Activated CD8-positive, alpha-beta T cell treated with anti-CD3 and anti-CD28 coated beads, Interleukin-2, amount 10 ng/mL, durations not matched to agents 7 days and 5 days (primary cell): ENCODE measurements around the gene TAC4. TPM values are rescaled to one million over a fixed set of nuclear protein-coding genes. Genes with fewer than 3 reads are reported as not detected.

ENCODE experiments used
- ATAC-seq: fragments of 150-1000 bp; cut with Tn5 transposase; one replicate; pipeline ENCODE4 v1.10.0; 2021; ENCODE audit warnings: moderate library complexity
- CTCF ChIA-PET: fragments of 350-600 bp; sonication (Branson Sonifier 250); formaldehyde crosslinking; loops from one replicate; lab custom pipeline; 2021; ENCODE audit warnings: antibody characterized with exemption; lab: Charles Lee
- POLR2A ChIA-PET: fragments of 350-600 bp; sonication (Branson Sonifier 250); formaldehyde crosslinking; loops from one replicate; lab custom pipeline; 2021; ENCODE audit warnings: antibody characterized with exemption; lab: Charles Lee
- DNase-seq: peaks from one replicate; pipeline ENCODE4 v3.0.0-alpha.2; 2020
- H3K27ac Mint-ChIP-seq: one replicate; pipeline ENCODE4 v1.8.0; 2021; ENCODE audit warnings: mild to moderate bottlenecking, mixed read lengths
- H3K27me3 Mint-ChIP-seq: one replicate; pipeline ENCODE4 v1.8.0; 2021; ENCODE audit warnings: low read depth, mixed read lengths
- H3K36me3 Mint-ChIP-seq: one replicate; pipeline ENCODE4 v1.8.0; 2021; ENCODE audit warnings: low read depth, mixed read lengths
- H3K4me1 Mint-ChIP-seq: one replicate; pipeline ENCODE4 v1.8.0; 2021; ENCODE audit warnings: low read depth, mixed read lengths
- H3K4me3 Mint-ChIP-seq: one replicate; pipeline ENCODE4 v1.8.0; 2021; ENCODE audit warnings: mild to moderate bottlenecking, mixed read lengths
- H3K9me3 Mint-ChIP-seq: one replicate; pipeline ENCODE4 v1.8.0; 2022; ENCODE audit warnings: mixed read lengths; ENCODE audit not compliant: insufficient read depth
- total RNA-seq, 2 experiments: library from RNA; stranded (reverse); gene quantifications; one replicate each; pipeline ENCODE4 v1.2.3, GENCODE V29; 2021

The TAC4 gene
- not detected for total RNA-seq

GRCh38 chr17:49848019-49848473 is at the start of gene TAC4:
TSS of gene TAC4 (minus strand) at chr17:49848069. CDS start at chr17:49848017, 52 bp downstream.
- Mint-ChIP-seq H3K27ac (no peak within 1 kb of the TSS), H3K4me3 (no peak within 1 kb of the TSS), H3K4me1 (peaks cover 36% of the 10 kb centered on the region), H3K27me3 (peaks cover 6% of the 10 kb centered on the region), H3K9me3 (no peaks in the 10 kb centered on the region), H3K36me3 (no peaks in the 10 kb centered on the region)
- CTCF ChIA-PET: interaction anchor here (0.5 to 2.7 kb wide), 5 partner anchors 150 to 1337 kb away, joined by 3 to 6 read pairs (median 4); no protein-coding TSS in a partner anchor
- ATAC-seq (no peak), DNase-seq (no peak)
- POLR2A ChIA-PET: no interaction called here

GRCh38 chr17:49896860-49897259 is 49.0 kb upstream of the TAC4 start:
- Mint-ChIP-seq H3K27ac (no peak overlapping the region), H3K4me3 (no peak overlapping the region), H3K4me1 (no peaks in the 10 kb centered on the region), H3K9me3 (no peaks in the 10 kb centered on the region), H3K27me3 (peaks cover 57% of the 10 kb centered on the region), H3K36me3 (no peaks in the 10 kb centered on the region)
- ATAC-seq: no peak
- ChIA-PET POLR2A (no interaction called here), CTCF (interaction anchor here (1.9 kb wide), 1 partner anchor 100 kb away, joined by 5 read pairs; no protein-coding TSS in a partner anchor)
- no peak for DNase-seq

- DNase-seq (no peak), ATAC-seq (no peak)
- Mint-ChIP-seq H3K27me3 (peaks cover 57% of the 10 kb centered on the region), H3K36me3 (no peaks in the 10 kb centered on the region), H3K27ac (no peak overlapping the region), H3K4me1 (no peaks in the 10 kb centered on the region), H3K9me3 (no peaks in the 10 kb centered on the region), H3K4me3 (no peak overlapping the region)
- ChIA-PET CTCF (interaction anchor here (1.9 kb wide), 1 partner anchor 100 kb away, joined by 5 read pairs; no protein-coding TSS in a partner anchor), POLR2A (no interaction called here)
Measured at GRCh38 chr17:49896222-49896621, 48.4 kb upstream of the TAC4 start.

DNA sequence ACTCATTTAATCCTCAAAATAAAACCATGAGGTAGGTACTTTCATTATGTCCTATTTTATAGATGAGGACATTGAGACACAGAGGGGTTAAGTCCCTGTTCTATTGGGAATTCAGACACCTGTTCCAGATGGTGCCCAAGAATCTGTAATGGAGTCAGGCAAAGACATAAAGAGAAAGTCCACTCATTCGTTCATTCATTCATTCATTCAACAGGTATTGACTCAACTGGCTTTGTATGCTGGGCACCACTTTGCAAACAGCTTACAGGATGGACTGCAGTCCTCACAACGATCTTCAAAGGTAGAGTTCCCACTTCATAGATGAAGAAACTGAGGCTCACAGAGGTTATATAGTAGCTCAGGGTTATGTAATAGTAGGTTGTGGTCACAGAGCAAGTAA is 47.9 kb upstream of the TAC4 start:
- Mint-ChIP-seq H3K4me1 (no peaks in the 10 kb centered on the region), H3K9me3 (no peaks in the 10 kb centered on the region), H3K27ac (no peak overlapping the region), H3K4me3 (no peak overlapping the region), H3K36me3 (no peaks in the 10 kb centered on the region), H3K27me3 (peaks cover 57% of the 10 kb centered on the region)
- ChIA-PET POLR2A (no interaction called here), CTCF (interaction anchor here (1.4 to 1.9 kb wide), 2 partner anchors 101 to 103 kb away, joined by 3 to 5 read pairs; no protein-coding TSS in a partner anchor)
- no peak for ATAC-seq
- DNase-seq: no peak

DNA sequence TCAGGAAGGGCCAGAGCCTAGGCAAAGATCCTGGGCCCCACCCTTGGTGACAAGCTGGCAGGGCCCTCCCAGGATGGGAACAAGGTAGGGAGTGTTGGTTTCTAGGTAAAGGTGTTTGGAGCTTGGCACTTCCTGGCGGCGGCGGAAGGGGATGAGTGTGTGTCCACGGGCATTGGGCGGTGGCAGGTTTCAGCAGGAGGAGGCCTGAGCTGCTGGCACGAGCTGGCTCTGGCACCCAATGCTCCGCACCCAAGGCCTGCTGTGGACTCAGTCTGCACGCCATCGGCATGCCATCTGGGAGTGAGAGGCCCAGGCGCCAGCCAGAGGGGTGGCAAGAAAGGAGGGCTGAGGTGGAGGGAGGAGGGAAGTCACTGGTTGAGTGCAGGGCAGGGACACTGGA is 46.9 kb upstream of the TAC4 start:
- DNase-seq (no peak), ATAC-seq (no peak)
- ChIA-PET CTCF (interaction anchor here (1.4 to 1.5 kb wide), 2 partner anchors 102 to 104 kb away, joined by 3 to 4 read pairs; no protein-coding TSS in a partner anchor), POLR2A (no interaction called here)
- Mint-ChIP-seq H3K4me3 (no peak overlapping the region), H3K27ac (no peak overlapping the region), H3K36me3 (no peaks in the 10 kb centered on the region), H3K9me3 (no peaks in the 10 kb centered on the region), H3K4me1 (no peaks in the 10 kb centered on the region), H3K27me3 (peaks cover 54% of the 10 kb centered on the region)

DNA sequence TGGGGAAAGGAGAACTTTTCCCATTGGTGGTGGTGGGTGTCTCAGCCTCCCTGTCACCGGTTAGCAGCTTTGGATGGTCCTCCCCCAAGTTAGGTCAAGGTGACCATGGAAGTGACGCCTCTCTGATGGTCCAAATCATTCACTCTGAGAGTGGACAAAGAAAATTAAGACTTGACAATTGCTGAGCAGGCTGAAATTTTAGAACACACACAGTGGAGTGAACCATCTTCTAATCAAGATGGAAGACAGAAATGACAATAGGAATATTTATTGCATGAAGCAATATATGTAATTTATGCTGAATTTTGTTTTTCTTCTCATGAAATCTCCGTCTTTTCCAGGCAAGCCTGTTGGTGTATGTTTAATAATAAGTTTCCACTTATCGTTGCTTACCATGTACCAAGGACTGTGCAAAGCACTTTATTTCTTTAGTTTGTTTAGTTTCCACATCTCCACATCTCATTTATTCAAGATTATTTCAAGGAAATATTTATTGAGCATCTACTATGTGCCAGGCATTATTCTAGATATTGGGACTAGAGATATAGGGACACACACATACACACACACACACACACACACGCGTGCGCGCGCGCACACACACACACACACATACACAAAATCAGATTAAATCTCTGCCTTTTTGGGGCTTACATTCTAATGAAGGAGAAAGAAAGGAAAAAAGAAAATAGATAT is 44.0 kb upstream of the TAC4 start:
- no peak for ATAC-seq
- no peaks in the 10 kb centered on the region for H3K36me3 Mint-ChIP-seq
- no peaks in the 10 kb centered on the region for H3K9me3 Mint-ChIP-seq
- CTCF ChIA-PET: no interaction called here
- POLR2A ChIA-PET: no interaction called here
- H3K4me1 Mint-ChIP-seq: no peaks in the 10 kb centered on the region
- H3K27me3 Mint-ChIP-seq: peaks cover 57% of the 10 kb centered on the region
- no peak overlapping the region for H3K4me3 Mint-ChIP-seq
- no peak for DNase-seq
- no peak overlapping the region for H3K27ac Mint-ChIP-seq

DNA sequence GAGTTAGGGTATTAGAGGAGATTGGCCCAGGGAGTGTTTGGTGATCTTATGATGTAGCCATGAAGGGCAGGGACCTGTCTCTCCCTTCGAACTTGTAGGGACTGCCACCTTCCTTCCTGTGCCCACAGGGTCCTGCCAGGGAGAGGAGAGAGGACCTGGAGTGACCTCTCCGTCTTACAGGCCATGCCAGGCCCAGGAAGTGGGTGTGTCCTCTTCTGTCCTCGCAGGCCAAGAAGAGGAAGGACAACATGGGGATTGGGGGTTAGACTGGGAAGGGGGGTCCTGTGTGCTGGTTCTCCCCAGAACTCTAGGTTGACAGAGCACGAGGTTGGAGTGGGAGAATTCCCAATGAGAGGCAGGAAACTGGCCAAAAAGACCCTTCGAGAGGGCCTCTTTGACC is 43.4 kb upstream of the TAC4 start:
- H3K4me3 Mint-ChIP-seq: no peak overlapping the region
- no peak for ATAC-seq
- no peak for DNase-seq
- H3K27me3 Mint-ChIP-seq: peaks cover 55% of the 10 kb centered on the region
- ChIA-PET POLR2A (no interaction called here), CTCF (no interaction called here)
- H3K27ac Mint-ChIP-seq: no peak overlapping the region
- H3K36me3 Mint-ChIP-seq: no peaks in the 10 kb centered on the region
- H3K4me1 Mint-ChIP-seq: no peaks in the 10 kb centered on the region
- no peaks in the 10 kb centered on the region for H3K9me3 Mint-ChIP-seq

GRCh38 chr17:49890852-49891251 is 43.0 kb upstream of the TAC4 start:
- Mint-ChIP-seq H3K27ac (no peak overlapping the region), H3K36me3 (no peaks in the 10 kb centered on the region), H3K27me3 (peaks cover 52% of the 10 kb centered on the region), H3K9me3 (no peaks in the 10 kb centered on the region), H3K4me3 (no peak overlapping the region), H3K4me1 (no peaks in the 10 kb centered on the region)
- ATAC-seq (no peak), DNase-seq (no peak)
- ChIA-PET POLR2A (no interaction called here), CTCF (no interaction called here)

GRCh38 chr17:49890077-49890821 is 42.4 kb upstream of the TAC4 start:
- Mint-ChIP-seq H3K36me3 (no peaks in the 10 kb centered on the region), H3K4me3 (no peak overlapping the region), H3K9me3 (no peaks in the 10 kb centered on the region), H3K4me1 (no peaks in the 10 kb centered on the region), H3K27me3 (peaks cover 52% of the 10 kb centered on the region), H3K27ac (no peak overlapping the region)
- POLR2A ChIA-PET: no interaction called here
- ATAC-seq: no peak
- CTCF ChIA-PET: interaction anchor here (1.6 to 1.9 kb wide), 2 partner anchors 10 to 108 kb away, joined by 5 to 10 read pairs; no protein-coding TSS in a partner anchor
- DNase-seq: no peak

GRCh38 chr17:49889500-49889899 is 41.6 kb upstream of the TAC4 start:
- Mint-ChIP-seq H3K4me1 (no peaks in the 10 kb centered on the region), H3K4me3 (no peak overlapping the region), H3K9me3 (no peaks in the 10 kb centered on the region), H3K27ac (no peak overlapping the region), H3K27me3 (peaks cover 45% of the 10 kb centered on the region), H3K36me3 (no peaks in the 10 kb centered on the region)
- CTCF ChIA-PET: interaction anchor here (1.6 to 1.9 kb wide), 2 partner anchors 9 to 109 kb away, joined by 5 to 10 read pairs; no protein-coding TSS in a partner anchor
- DNase-seq (no peak), ATAC-seq (no peak)
- POLR2A ChIA-PET: no interaction called here

GRCh38 chr17:49887744-49888360 is 40.0 kb upstream of the TAC4 start:
- POLR2A ChIA-PET: no interaction called here
- CTCF ChIA-PET: interaction anchor here (1.9 kb wide), 1 partner anchor 111 kb away, joined by 10 read pairs; no protein-coding TSS in a partner anchor
- peaks cover 34% of the 10 kb centered on the region for H3K27me3 Mint-ChIP-seq

More at GRCh38 chr17:49887744-49888360, 40.0 kb upstream of the TAC4 start:
- no peak for DNase-seq
- H3K4me1 Mint-ChIP-seq: no peaks in the 10 kb centered on the region
- H3K4me3 Mint-ChIP-seq: no peak overlapping the region
- H3K9me3 Mint-ChIP-seq: no peaks in the 10 kb centered on the region
- H3K27ac Mint-ChIP-seq: no peak overlapping the region
- ATAC-seq: no peak
- no peaks in the 10 kb centered on the region for H3K36me3 Mint-ChIP-seq
